ENCODE data around the gene RFC3.
A peak's percentile ranks its signal among the peaks of the same experiment; 100 is the strongest.

The RFC3 gene

DNA sequence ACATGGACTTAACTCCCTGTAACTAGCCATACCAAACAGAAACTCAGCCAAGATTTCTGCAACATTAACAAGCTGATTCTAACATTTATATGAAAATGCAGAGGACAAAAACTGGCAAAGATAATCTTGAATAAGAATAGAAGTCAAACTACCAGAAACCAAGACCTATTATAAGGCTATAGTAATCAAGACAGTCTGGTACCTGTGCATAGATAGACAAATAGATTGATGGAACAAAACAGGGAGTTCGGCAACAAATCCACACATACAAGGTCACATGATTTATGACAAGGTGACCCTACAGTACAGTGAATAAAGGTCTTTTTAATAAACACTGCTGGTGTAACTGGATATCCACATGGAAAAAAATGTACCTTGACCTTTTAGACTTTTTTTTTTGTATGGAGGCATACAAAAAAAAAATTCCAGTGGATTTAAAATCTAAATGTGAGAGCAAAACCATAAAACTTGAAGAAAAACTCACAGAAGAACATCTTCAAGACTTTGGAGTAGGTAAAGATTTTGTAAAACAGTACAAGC, 2.9 kb upstream of the RFC3 start:
- DNase-seq = no peak

DNA sequence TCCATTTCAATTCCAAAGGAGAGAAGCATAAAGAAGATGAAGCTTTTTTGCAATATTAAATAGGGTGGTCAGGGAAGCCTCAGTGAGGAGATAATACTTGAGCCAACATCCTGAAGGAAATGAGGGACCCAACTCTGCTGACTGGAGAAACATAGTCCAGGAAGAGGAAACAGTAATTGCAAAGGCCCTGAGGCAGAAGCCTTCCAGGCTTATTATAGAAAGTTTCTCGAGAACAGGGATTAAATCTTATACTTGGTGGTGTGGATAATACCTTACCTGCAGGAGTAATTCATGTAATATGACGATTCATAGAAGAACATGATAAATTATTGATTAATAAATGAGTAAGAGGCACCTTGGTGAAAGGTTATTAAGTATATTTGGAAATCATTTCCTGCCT, 1.0 kb upstream of the RFC3 start:
- DNase-seq = no peak

DNA sequence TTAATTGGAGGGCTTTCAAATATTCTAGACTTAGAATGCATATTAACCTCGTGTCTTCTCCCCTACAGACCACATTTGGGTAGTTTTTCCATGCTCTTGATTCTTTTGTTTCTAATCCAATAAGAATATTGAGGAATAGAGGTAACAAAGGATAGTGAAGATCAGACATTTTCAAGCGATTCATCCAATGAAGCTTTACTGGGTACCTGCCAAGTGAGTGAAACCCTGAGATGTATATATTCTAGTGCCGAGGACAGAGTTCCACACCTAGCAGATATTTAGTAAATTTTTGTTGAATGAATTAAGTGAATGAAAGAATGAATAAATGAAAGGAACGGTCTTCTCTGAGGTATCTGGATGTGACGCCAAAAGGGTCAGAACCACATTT, 442 bp upstream of the RFC3 start:
- no peak for DNase-seq

DNA sequence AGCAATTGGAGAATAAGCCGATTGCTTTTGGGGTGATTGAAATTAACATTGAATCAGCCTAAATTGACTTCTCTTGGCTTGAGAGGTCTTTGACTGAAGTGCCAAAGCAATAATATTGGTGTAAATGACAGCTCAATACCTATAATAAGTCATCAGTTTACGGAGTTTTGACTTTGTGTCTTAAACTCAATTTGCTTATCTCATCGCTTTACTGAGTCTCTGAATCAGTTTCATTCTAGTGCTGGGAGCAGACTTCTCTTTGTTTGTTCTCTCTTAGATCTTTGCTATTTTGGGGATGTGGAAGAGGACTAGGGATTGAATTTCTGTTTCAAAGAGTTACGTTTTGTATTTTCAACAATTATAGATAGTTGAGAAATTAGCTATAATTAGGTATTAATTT, 7.1 kb downstream of the RFC3 start:
- DNase-seq = no peak

DNA sequence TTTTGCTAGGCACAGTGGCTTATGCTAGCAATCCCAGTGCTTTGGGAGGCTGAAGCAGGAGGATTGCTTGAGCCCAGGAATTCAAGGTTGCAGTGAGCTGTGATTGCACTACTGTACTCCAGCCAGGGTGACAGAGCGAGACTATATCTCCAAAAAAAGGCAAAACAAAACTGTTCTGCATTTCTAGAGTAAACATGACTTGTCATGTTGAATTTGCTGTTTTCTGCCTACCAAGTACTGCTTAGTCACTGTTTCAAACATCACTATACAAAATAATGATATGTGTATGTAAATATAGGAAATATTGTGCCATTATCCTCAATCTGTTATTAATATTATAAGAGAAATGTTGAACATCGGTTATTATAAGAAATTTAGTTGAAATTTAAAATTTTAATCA, 9.2 kb downstream of the RFC3 start:
- no peak for DNase-seq

DNA sequence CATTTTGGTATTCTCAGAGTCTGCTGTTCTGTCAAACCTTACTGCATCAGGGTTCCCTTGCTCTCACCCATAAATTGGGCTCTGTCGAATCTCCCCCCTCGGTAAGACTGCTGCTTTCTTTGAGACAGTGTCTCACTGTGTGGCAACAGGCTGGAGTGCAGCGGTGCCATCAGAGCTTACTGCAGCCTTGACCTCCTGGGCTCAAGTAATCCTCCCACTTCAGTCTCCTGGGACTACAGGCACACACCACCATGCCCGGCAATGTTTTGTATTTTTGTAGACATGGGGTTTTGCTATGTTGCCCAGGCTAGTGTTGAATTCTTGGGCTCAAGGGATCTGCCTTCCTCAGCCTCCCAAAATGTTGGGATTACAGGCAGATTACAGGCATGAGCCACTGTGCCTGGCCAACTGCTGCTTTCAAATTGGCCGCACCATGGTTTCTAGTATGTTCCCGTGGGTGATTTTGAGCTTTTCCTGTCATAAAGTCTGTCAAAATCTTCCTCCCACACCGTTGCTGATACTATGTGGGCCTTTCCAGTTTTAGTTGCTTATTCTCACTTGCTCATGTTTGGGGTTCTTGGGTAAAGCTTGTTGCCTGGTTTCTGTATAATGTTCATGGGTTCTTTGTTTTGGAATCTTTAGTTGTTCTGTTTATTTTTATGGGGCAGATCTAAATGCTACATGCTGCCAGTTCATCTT, 10.6 kb downstream of the RFC3 start:
- no peak for DNase-seq

DNA sequence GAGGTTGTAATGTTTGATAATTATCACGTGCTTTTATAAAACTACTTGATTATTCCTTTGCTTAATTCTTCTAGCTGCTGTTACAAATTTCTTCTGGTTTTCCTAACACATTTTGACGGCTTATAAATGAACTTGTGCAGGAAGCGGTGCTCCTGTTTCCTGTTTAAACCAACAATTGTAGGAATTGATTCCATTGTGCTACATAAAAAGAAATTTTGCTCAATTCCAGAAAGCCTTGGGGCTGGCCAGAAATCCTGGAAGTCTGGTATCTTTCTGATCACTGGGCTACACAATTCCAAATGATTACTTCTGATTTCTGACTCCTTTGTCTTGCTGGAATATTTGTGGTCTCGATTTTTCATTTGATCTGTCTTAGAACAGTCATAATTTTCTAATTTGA, 14.9 kb downstream of the RFC3 start:
- no peak for DNase-seq

DNA sequence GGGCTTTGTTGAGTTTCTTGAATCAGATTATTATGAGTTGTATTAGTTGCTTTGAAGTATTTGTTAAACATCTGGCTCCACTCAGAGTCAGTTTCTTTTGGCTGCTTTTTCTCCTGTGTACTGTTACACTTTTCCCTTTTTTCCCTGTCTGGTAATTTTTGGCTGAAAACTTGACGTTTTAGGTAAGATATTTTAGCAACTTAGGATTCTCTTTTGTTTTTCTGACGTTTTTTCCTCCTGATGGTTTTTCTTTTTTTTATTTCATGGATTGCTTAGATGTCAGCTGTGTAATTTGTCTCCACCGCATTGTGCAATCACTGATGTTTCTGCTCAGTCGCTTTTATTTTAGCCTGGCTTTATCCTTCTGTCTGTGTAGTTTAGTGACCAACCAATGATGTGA, 20.7 kb downstream of the RFC3 start:
- DNase-seq = no peak

DNA sequence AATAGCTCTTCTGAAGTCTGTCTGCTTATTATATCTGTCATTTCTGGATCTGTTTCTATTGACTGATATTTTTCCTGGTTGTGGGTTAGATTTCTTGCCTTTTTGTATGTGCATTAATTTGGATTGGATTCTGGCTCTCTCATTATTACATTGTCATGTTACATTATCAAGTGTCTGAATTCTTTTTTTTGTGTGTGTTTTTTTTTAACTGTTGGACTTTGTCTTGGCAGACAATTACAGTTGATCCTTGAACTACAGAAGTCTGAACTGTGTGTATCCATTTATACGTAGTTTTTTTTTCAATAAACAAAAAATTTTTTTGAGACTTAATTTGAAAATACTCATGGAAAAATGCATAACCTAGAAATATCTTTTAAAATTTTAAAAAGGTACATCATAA, 22.5 kb downstream of the RFC3 start:
- DNase-seq = no peak

DNA sequence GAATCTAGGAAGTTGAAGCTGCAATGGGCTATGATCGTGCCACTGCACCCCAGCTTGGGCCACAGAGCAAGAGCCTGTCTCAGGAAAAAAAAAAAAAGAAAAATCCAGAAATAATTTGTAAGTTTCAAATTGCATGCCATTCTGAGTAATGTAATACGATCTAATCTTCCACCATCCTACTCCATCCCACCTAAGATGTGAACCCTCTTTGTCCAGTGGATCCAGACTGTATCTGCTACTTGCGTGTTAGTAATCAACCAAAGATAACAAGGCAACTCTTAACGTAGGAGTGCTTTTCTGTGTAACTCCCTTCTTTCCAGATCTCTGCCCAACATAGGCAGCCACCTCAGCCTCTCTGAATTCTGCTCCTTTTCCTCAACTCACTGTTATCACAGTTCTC, 24.3 kb downstream of the RFC3 start:
- DNase-seq = no peak

DNA sequence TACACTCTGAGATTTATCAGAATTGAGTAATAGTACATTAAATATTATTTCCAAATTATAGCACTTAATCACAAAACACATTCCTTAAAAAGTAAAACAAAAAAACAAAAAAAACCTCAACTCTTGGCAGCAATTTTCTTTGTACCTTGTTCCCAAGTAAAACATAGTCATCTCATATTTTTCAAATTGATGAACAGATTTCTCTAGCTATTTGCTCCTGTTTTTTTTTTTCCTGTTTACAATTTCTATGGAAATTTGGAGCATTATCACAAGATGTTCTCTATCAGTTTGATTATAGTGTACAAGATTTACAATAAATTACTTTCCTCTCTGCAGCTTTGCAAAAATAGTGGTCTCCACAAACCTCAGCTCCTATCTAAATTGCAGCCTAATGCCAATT, 25.0 kb downstream of the RFC3 start:
- no peak for DNase-seq

DNA sequence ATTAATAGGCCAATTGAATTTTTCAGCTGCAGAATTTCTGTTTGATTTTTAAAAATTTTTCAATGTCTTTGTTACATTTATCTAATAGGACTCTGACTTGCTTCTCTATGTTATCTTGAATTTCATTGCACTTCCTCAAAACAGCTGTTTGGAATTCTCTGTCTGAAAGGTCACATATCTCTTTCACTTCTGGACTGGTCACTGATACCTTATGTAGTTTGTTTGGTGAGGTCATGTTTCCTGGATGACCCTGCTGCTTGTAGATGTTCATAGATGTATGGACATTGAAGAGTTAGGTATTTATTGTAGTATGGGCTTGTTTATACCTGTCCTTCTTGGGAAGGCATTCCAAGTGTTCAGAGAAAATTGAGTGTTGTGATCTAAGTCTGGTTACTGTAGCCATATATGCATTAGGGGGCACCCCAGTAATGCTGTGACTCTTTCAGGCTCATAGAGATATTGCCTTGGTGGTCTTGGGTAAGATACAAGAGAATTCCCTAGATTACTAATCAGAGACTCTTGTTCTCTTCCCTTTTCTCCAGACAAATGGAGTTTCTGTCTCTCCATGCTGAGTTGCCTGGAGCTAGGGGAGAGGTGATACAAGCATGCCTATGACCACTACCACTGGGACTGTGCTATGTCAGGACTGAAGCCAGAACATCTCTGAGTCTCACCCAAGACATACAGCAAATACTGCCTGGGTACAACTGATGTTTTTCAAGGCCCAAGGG, 27.8 kb downstream of the RFC3 start:
- no peak for DNase-seq

DNA sequence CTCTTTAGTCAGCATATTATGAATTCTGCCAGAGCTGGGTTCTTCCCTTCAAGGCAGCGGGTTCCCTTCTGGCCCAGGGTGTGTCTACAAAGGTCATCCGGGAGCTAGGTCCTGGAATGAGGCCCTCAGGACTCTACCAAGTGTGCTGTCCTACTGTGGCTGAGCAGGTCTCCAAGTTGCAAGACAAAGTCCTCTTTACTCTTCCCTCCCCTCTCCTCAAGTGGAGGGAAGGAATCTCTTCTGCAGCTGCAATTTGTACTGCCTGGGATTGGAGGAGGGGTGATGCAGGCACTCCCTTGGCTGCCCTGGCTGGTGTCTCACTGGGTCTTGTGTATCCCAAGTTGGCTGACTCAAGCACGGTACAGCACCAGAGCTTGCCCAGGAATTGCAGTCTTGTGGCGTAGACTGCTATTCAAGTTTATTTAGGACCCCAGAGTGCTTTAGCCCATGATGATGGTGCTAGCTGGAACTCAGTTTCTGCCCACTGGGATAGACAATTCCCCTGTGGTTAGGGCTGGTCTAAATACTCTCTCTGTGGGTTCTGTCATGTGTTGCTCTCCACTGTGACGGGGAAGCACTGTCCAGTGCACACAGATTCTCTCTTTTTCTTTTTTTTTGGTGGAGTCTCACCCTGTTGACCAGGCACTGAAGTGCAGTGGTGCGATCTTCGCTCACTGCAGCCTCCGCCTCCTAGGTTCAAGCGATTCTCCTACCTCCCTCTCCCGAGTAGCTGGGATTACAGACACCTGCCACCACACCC, 28.5 kb downstream of the RFC3 start:
- DNase-seq = no peak

DNA sequence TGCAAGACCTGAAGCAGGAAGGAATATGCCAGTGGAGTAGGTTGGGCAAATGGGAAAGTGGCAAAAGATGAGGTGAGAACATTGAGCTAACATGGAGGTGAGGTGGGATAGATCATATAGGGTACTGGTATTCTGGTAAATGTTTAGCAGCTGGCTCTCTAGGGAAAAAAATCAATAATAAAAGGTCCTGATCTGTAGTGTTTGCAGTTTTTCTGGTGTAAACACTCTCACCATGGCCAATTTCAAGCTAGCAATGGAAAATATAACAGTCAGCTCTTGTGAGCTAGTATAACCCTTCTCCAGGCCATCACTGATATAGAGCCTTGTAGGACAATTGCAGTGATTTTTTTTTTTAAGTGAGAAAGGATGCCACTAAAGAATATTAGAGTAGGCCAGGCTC, 31.3 kb downstream of the RFC3 start:
- DNase-seq = no peak

DNA sequence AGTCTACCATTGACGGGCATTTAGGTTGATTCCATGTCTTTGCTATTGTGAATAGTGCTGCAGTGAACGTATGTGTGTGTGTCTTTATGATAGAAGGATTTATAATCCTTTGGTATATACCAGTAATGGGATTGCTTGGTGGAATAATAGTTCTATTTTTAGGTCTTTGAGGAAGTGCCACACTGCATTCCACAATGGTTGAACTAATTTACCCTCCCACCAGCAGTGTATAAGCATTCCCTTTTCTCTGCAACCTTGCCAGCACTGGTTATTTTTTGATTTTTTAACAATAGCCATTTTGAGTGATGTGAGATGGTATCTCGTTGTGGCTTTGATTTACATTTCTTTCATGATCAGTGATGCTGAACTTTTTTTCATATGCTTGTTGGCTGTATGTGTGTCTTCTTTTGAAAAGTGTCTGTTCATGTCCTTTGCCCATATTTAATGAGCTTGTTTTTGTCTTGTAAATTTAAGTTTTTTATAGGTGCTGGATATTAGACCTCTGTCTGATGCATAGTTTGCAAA, 37.5 kb downstream of the RFC3 start:
- DNase-seq = no peak

DNA sequence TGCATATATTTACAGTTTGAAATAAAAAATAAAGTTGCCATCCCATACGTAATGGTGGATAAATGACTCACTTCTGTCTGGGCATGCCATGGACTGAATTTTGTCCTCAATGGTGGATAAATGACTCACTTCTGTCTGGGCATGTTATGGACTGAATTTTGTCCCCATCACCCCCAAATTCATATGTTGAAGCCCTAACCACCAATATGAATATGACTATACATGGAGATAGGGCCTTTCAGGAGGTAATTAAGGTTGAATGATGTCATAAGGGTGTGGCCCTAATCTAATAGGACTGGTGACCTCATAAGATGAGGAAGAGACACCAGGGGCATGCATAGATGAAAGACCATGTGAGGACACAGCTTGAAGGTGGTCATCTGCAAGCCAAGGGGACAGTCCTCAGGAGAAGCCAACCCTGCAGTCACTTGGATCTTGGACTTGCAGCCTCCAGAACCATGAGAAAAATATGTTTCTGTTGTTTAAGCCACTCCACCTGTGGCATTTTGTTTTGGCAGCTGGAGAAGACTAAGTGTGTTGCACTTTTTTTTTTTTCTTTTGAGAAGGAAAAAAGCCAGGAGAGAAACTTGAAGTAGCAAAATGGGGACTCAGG, 41.8 kb downstream of the RFC3 start:
- DNase-seq = no peak

DNA sequence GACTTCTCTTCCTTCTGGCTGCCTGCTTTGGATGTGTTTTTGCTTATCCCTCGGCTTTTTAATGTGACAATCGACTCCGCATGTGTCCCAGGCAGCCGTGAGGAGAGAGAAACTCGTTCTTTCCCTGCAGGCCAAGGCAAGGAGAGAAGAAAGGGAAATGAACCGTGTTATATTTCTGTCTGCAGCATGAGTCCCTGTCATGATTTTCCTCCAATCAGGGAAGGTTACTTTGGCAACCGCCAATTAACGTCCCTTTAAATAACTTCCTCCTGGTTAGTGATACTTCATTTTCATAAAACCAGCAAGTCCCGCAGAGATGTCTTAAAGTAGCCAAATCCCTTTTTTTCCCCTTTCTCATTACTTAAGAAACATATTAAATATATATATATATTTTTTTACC, 42.6 kb downstream of the RFC3 start:
- DNase-seq = no peak

DNA sequence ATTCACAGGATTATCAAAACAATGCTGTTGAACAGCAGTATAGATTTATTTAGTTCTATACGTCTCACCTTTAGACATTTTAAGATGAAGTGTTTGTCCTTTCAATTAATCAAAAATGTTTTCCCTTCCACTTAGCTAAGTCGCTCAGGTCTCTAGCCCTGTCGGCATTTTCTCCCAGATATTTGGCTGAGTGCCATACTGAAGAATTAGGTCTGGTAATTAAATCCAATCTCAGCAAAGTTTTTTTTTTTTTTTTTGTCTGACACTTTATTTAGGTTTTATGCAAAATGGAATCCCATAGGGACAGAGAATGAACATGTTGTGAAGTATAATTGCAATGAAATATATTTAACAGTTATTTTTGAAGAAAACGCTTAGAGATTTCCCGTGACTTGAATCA, 44.1 kb downstream of the RFC3 start:
- peak in 1 of 3 experiments; percentile 67 for DNase-seq

DNA sequence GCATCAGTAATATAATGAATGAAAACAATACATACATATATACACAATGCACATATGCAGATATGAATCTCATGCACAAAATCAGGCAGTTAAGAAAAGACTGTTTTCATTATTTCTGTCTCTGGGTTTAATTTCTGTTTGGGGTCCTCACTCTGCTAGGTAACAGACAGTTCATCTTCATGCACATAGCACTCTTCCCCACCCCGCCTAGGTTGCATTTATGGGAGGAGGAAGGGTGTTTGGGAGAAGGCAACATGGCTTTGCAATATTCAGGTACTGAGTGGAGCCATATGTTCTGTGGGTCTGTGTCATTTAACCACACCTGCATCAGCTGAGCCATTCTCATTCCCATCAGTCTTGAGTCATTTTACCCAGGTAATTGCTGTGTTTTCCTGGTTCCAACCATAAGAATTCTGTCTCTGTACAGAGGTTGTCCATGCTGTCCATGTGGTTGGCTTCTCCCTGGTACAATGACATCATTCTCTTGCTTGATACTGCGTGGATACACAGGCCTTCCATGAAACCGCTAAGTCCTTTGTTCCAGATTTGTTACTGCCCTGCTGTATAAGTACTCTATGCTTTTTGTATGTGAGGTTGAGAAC, 45.3 kb downstream of the RFC3 start:
- no peak for DNase-seq

DNA sequence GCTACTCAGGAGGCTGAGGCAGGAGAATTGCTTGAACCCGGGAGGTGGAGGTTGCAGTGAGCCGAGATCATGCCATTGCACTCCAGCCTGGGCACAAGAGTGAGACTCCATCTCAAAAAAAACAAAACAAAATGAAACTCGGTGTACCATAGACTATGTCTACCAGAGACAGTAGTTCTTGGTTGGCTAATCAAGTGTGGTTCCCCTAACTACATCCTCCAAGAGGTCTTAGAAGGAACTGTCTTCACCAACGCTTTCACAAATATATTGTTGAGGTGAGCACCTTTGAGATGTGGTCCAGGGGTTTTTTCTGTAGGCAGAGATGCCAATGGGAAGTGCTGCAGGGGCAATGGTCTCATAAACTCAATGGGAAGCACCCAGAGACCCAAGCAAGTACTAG, 48.0 kb downstream of the RFC3 start:
- no peak for DNase-seq

DNA sequence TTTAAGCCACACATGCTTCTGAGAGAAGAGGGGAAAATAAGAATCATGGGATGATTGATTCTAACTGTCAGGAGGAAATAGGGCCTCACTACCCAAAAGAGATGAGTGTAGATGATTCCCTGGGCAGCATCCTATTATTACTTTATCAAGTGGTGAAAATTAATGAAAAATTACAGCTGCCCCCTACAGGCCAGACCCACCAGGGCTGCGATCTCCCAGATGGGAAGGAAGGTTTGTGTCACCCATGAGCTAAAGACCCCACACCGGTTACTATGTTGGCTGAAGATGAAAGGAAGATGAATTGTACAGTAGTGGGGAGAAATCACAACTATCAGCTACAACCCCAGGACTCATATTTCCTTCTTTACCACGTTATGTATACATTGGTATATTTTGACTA, 49.5 kb downstream of the RFC3 start:
- no peak for DNase-seq

DNA sequence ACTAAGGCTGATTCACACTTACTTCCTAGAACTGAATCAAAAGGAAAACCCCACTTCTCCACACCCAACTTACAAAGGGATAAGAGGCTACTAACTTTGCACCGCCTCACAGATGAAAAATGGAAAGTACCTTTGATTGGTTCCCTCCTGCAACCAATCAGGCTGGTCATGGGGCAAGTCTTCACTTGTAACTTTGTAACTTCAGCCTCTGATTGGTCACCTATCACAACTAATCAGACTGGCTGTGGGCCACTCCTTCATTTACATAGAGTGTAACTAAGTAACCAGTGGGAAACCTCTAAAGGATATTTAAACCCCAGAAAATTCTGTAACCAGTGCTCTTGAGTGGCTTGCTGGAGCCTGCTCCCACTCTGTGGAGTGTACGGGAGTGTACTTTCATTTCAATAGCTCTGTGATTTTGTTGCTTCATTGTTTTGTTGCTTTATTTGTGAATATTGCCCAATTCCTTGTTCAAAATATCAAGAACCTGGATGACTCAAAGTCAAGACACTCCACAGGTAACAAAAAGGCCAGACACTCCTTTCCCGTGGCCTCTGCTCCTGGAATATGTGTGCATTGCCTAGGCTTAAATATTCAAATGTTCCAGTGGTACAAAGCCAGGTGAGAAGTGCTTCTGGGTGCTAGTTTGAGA, 50.5 kb downstream of the RFC3 start:
- no peak for DNase-seq
